DOHH2 (cell line): ENCODE data around the gene CCNA2.

Experiments
- H3F3A ChIP-seq: fragments of 200-600 bp; sonication (generic), shearing (Covaris generic); 2 replicates; pipeline ENCODE4 v1.6.0; 2016; ENCODE audit warnings: antibody characterized with exemption, mild to moderate bottlenecking; ENCODE audit not compliant: control insufficient read depth, insufficient read depth
- H3K27ac ChIP-seq: fragments of 200-600 bp; sonication (generic); 2 replicates; pipeline ENCODE4 v1.5.1; 2014; ENCODE audit warnings: low read depth, mild to moderate bottlenecking, low read length, moderate library complexity
- H3K27me3 ChIP-seq: fragments of 200-600 bp; sonication (generic); 2 replicates; pipeline ENCODE4 v1.6.1; 2014; ENCODE audit warnings: mild to moderate bottlenecking, low read length, mixed read lengths; ENCODE audit not compliant: control insufficient read depth
- H3K36me3 ChIP-seq: fragments of 200-600 bp; sonication (generic); 2 replicates; pipeline ENCODE4 v1.6.1; 2014; ENCODE audit warnings: mild to moderate bottlenecking, low read length, moderate library complexity, mixed read lengths; ENCODE audit not compliant: control insufficient read depth
- H3K4me1 ChIP-seq: fragments of 200-600 bp; sonication (generic); 2 replicates; pipeline ENCODE4 v1.6.1; 2014; ENCODE audit warnings: mild to moderate bottlenecking, low read length, mixed read lengths; ENCODE audit not compliant: control insufficient read depth
- H3K4me2 ChIP-seq: fragments of 200-600 bp; sonication (generic); 2 replicates; pipeline ENCODE4 v1.6.0; 2014; ENCODE audit warnings: mild to moderate bottlenecking, low read length, moderate library complexity
- H3K4me3 ChIP-seq: fragments of 200-600 bp; sonication (generic); 2 replicates; pipeline ENCODE4 v1.5.1; 2014; ENCODE audit warnings: mild to moderate bottlenecking, low read length, mixed read lengths
- H3K79me2 ChIP-seq: fragments of 200-600 bp; sonication (generic); 2 replicates; pipeline ENCODE4 v1.6.1; 2014; ENCODE audit warnings: mild to moderate bottlenecking, low read length, mixed read lengths; ENCODE audit not compliant: control insufficient read depth
- H3K9me2 ChIP-seq: fragments of 200-600 bp; sonication (generic); replicated peaks from 2 replicates; pipeline ENCODE4 v1.6.1; 2014; ENCODE audit warnings: mild to moderate bottlenecking, low read length, mixed read lengths; ENCODE audit not compliant: control insufficient read depth
- H3K9me3 ChIP-seq: fragments of 200-600 bp; sonication (generic); 2 replicates; pipeline ENCODE4 v1.6.1; 2014; ENCODE audit warnings: antibody characterized with exemption, low read length, mixed read lengths; ENCODE audit not compliant: control insufficient read depth, insufficient read depth
- H4K20me1 ChIP-seq: fragments of 200-600 bp; sonication (generic); 2 replicates; pipeline ENCODE4 v1.6.0; 2014; ENCODE audit warnings: low read depth, mild to moderate bottlenecking, antibody characterized with exemption, low read length, moderate library complexity; ENCODE audit not compliant: control insufficient read depth, insufficient read depth
- EZH2phosphoT487 ChIP-seq: fragments of 200-600 bp; sonication (generic); IDR thresholded peaks from 2 replicates; pipeline ENCODE4 v1.6.1; 2017; ENCODE audit warnings: borderline replicate concordance, mild to moderate bottlenecking, antibody characterized with exemption, low read length, moderate library complexity, mixed read lengths
- TF ChIP-seq, protein P1 (sequence below): fragments of 200-600 bp; sonication (generic); IDR thresholded peaks from one replicate; pipeline ENCODE4 v1.5.1; 2014; ENCODE audit warnings: antibody characterized with exemption, mild to moderate bottlenecking, low read depth, low read length; ENCODE audit not compliant: poor library complexity, severe bottlenecking

CCNA2 gene

DNA sequence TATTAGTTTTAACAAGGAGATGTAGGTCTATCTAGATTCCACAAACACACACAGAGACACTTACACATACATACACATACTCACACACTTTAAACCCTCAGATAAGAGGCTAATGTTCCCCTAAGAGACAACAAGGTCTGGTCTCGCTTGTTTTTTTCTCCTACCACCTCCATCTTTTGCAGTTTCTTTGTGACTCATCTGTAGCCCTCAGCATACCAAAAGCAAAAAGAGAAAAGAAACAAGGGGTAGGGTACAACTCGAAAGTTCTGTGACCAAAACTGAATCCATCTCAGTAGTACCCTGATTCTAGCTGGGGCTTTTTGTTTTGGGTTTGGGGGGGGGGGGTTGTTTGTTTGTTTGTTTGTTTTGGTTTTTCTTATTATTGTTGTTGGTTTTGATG, 34.8 kb downstream of the CCNA2 start:
- H3K27me3 ChIP-seq: peaks cover 12% of the 10 kb centered on the region
- TF ChIP-seq, protein P1, sequence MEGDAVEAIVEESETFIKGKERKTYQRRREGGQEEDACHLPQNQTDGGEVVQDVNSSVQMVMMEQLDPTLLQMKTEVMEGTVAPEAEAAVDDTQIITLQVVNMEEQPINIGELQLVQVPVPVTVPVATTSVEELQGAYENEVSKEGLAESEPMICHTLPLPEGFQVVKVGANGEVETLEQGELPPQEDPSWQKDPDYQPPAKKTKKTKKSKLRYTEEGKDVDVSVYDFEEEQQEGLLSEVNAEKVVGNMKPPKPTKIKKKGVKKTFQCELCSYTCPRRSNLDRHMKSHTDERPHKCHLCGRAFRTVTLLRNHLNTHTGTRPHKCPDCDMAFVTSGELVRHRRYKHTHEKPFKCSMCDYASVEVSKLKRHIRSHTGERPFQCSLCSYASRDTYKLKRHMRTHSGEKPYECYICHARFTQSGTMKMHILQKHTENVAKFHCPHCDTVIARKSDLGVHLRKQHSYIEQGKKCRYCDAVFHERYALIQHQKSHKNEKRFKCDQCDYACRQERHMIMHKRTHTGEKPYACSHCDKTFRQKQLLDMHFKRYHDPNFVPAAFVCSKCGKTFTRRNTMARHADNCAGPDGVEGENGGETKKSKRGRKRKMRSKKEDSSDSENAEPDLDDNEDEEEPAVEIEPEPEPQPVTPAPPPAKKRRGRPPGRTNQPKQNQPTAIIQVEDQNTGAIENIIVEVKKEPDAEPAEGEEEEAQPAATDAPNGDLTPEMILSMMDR: no peak
- no peak for TF ChIP-seq EZH2phosphoT487

DNA sequence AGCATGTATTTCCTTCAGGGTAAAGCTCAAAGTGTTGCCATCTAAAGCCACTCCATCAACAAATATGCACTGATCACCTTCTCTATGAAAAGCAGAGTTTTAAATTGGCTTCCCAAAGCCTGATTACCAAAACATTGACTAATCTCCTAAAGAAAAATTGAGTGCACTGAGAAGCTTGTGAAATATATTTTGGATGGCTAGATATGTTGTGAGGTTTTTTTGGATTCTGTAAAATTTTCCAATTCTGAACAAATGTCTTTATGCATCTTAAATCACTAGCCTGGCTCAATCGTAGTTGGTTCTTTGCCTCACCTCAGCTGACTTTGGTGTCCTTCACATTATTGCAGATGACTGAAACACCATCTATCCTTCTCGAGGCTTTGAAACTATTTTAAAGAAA, 37.5 kb downstream of the CCNA2 start:
- no peaks in the 10 kb centered on the region for H3K9me3 ChIP-seq
- no peaks in the 10 kb centered on the region for H3F3A ChIP-seq
- no peaks in the 10 kb centered on the region for H3K4me1 ChIP-seq
- H3K4me3 ChIP-seq: no peak overlapping the region
- no peak overlapping the region for H3K27ac ChIP-seq
- TF ChIP-seq EZH2phosphoT487: no peak
- TF ChIP-seq, protein P1: no peak
- no peak overlapping the region for H3K4me2 ChIP-seq
- peaks cover 12% of the 10 kb centered on the region for H3K27me3 ChIP-seq
- no peaks in the 10 kb centered on the region for H3K36me3 ChIP-seq
- H3K9me2 ChIP-seq: no peaks in the 10 kb centered on the region
- no peaks in the 10 kb centered on the region for H3K79me2 ChIP-seq
- no peaks in the 10 kb centered on the region for H4K20me1 ChIP-seq

More for the DNA sequence above, 34.8 kb downstream of the CCNA2 start:
- H3K79me2 ChIP-seq: no peaks in the 10 kb centered on the region
- no peaks in the 10 kb centered on the region for H4K20me1 ChIP-seq
- H3K9me2 ChIP-seq: no peaks in the 10 kb centered on the region
- no peaks in the 10 kb centered on the region for H3K36me3 ChIP-seq
- no peaks in the 10 kb centered on the region for H3K9me3 ChIP-seq
- no peak overlapping the region for H3K4me3 ChIP-seq
- no peaks in the 10 kb centered on the region for H3F3A ChIP-seq
- H3K4me2 ChIP-seq: no peak overlapping the region
- H3K4me1 ChIP-seq: no peaks in the 10 kb centered on the region
- no peak overlapping the region for H3K27ac ChIP-seq

DNA sequence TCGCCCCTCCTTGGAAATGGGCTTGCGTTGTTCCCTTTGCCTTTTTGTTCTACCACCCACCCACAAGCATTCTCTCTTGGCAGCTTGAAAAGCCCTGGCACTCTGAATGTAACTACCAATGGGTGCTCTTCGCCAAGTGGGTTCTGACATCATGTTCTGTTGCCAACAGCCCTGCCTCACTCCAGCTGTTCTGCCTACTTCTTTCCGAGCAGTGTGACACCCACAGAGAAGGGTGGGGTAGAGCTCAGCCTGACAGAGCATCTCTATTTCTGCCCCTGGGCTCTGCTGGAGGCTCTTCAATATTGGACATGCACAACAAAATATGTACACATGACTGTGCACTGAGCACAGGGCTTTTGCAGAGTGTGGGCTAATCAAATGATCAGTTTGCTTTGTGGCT, 38.2 kb downstream of the CCNA2 start:
- Histone ChIP-seq H3K9me3 (no peaks in the 10 kb centered on the region), H3K79me2 (no peaks in the 10 kb centered on the region), H3K27ac (no peak overlapping the region), H3K36me3 (no peaks in the 10 kb centered on the region), H3F3A (no peaks in the 10 kb centered on the region), H3K27me3 (peaks cover 8% of the 10 kb centered on the region), H3K4me3 (no peak overlapping the region), H3K4me2 (no peak overlapping the region), H3K9me2 (no peaks in the 10 kb centered on the region), H3K4me1 (no peaks in the 10 kb centered on the region), H4K20me1 (no peaks in the 10 kb centered on the region)
- no peak for TF ChIP-seq EZH2phosphoT487
- TF ChIP-seq, protein P1: no peak

DNA sequence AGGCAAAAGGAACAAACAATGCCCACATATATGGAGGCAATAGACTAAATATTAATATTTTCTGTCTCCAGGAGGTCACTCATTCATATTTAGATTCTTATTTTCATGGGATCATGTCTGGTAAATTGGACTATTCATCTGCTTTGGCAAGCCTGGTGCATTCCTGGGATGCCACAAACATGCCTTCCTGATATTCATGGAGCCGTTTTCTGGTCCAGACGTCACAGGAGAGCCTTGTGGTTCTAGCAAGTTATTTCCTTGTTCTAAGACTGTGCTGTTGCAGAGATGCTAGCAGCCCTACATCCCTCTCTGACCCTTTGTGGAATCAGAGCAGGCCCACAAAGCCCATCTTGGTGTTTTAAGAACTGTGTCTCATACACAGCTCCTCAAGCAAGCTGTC, 38.7 kb downstream of the CCNA2 start:
- TF ChIP-seq, protein P1: no peak
- no peak for TF ChIP-seq EZH2phosphoT487

More for the DNA sequence above, 38.7 kb downstream of the CCNA2 start:
- Histone ChIP-seq H3K9me3 (no peaks in the 10 kb centered on the region), H3K4me1 (no peaks in the 10 kb centered on the region), H3K9me2 (no peaks in the 10 kb centered on the region), H3K27me3 (peaks cover 5% of the 10 kb centered on the region), H3K4me2 (no peak overlapping the region), H3K27ac (no peak overlapping the region), H3K4me3 (no peak overlapping the region), H3K36me3 (no peaks in the 10 kb centered on the region), H3K79me2 (no peaks in the 10 kb centered on the region), H4K20me1 (no peaks in the 10 kb centered on the region), H3F3A (no peaks in the 10 kb centered on the region)
